GM19351 (cell line): ENCODE data around the gene ALKBH3.

ENCODE experiments used
- ATAC-seq: cut with Tn5 transposase; IDR thresholded peaks from one replicate; pipeline ENCODE4 v1.9.1; 2021; ENCODE audit warnings: mild to moderate bottlenecking, moderate library complexity; ENCODE audit not compliant: unreplicated experiment

Gene ALKBH3

GRCh38 chr11:43936076-43936475, 55.4 kb downstream of the ALKBH3 start:
- no peak for ATAC-seq

GRCh38 chr11:43937434-43938411, 57.1 kb downstream of the ALKBH3 start:
- ATAC-seq, result no peak

GRCh38 chr11:43941257-43941994, 60.8 kb downstream of the ALKBH3 start:
- ATAC-seq, result no peak

GRCh38 chr11:43942662-43943371, 62.2 kb downstream of the ALKBH3 start:
- ATAC-seq, result peak; percentile 19

GRCh38 chr11:43943372-43943930, 62.8 kb downstream of the ALKBH3 start:
- no peak for ATAC-seq

- ATAC-seq, result no peak
Measured at GRCh38 chr11:43943931-43944751, 63.5 kb downstream of the ALKBH3 start.

GRCh38 chr11:43944761-43945311, 64.2 kb downstream of the ALKBH3 start:
- ATAC-seq, result no peak

GRCh38 chr11:43947003-43947500, 66.4 kb downstream of the ALKBH3 start:
- ATAC-seq, result no peak

- no peak for ATAC-seq
Measured at GRCh38 chr11:43947815-43948214, 67.2 kb downstream of the ALKBH3 start.

- ATAC-seq, result no peak
Measured at GRCh38 chr11:43948341-43949225, 68.0 kb downstream of the ALKBH3 start.

GRCh38 chr11:43950311-43950855, 69.8 kb downstream of the ALKBH3 start:
- ATAC-seq, result no peak

GRCh38 chr11:43951231-43951630, 70.6 kb downstream of the ALKBH3 start:
- no peak for ATAC-seq

- no peak for ATAC-seq
Measured at GRCh38 chr11:43952020-43952400, 71.4 kb downstream of the ALKBH3 start.

- ATAC-seq, result no peak
Measured at GRCh38 chr11:43952401-43953342, 72.0 kb downstream of the ALKBH3 start.

GRCh38 chr11:43953521-43953920, 72.9 kb downstream of the ALKBH3 start:
- ATAC-seq, result no peak

- no peak for ATAC-seq
Measured at GRCh38 chr11:43954241-43954640, 73.6 kb downstream of the ALKBH3 start.
